Renal pelvis (tissue), 4 donors: ENCODE data around the gene TM9SF4. TPM values are rescaled to one million over a fixed set of nuclear protein-coding genes. Genes with fewer than 3 reads are reported as not detected.
"Not testable (repeated sequence)": the region's sequence is repeated elsewhere in the genome, so short reads cannot be mapped to it uniquely, and the experiment has no call there.

Source experiments
- DNase-seq: peaks from one replicate; pipeline ENCODE4 v3.0.0-alpha.2; 2013
- polyA plus RNA-seq, 3 donors: library from polyadenylated mRNA; unstranded; fragments of 120-200 nt; gene quantifications; one replicate each; pipeline ENCODE4 v1.2.1, GENCODE V29; 2013; ENCODE audit not compliant: insufficient read length in 3 of 3

The TM9SF4 gene
- polyA plus RNA-seq, 3 donors: 66.6 to 73.9 (median 71.9) TPM

DNA sequence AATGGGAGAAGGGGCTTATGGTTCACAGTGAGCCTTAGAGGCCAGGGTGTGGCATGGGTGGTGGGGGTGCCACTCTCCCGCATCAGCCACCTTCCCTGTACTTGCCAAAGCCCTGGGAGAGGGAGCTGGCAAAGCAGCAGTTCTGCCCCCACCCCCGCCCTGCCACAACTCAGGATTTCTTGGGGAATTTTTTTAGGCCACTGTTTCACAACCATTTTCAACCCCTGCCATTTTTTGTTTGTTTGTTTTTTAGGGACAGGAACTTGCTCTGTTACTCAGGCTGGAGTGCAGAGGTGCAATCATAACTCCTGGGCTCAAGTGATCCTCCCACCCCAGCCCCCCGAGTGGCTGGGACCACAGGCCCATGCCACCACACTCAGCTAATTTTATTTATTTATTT, 22.4 kb upstream of the TM9SF4 start:
- DNase-seq: no peak

DNA sequence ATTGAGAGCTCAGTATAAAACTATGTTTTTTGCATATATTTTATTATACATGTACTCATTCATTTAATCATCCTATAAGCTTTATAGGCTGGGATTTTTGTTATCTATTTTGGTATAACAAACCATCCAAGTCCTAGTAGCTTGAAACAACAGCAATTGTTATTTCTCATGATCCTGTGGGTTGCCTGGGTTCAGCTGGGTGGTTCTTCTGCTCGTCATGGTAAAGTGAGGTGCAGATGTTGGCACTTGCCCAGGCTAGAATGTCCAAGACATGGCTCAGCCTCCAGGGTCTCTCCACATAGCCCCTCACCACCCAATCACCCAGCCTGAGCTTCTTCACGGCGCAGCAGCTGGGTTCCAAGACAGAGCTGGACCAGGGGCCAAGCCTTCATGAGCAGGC, 20.8 kb upstream of the TM9SF4 start:
- no peak for DNase-seq

DNA sequence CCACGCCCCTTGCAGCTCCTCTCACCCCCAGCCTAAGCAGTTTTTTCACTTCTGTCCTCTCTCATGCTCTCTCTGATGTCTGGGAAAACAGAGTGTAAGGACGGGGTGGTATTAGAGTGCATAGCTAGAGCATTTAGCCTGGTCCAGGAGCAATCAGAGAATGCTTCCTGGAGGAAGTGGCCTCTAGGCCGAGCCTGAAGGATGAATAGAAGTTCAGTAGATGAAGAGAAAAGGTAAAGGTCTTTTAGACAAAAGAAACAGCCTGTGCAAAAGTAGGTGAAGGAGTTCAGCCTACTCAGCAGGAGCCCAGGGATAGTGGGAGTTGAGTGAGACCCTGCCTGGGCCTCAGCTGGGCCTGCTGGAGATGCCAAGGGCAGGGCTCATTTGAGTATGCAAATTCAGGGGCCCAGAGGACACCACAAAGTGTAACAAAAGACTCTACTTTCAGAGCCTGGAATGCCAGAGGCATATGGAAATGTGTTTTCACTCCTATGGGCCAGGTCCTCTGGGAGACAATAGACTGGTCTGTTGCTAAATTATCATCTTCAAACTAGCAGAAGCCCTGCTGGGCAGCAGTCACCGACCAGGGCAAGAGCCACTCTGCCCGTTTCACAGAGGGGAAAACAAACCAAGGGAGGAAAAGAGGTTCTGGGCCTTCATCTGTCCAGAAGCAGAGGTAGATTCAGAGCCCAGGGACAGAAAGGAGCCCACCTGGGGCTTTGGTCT, 19.7 kb upstream of the TM9SF4 start:
- DNase-seq: no peak

DNA sequence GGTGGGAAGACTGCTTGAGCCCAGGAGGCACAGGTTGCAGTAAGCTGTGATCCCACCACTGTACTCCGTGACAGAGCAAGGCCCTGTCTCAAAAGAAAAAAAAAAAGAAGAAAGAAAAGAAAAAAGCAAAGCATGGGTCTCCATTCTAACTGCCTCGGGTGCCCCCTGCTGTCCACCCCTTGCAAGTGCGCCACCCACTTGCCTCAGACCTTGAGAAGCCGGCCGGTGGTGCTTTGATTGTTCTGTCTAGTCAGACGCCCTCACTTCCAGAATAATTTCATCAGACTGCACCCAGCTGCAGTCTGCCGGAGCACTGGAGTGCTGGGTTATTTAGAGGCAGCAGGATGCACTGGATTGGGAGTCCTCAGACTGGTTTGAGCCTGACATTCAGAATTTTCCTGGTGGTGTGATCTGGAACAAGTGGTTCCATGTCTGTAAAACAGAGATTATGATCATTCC, 17.6 kb upstream of the TM9SF4 start:
- DNase-seq: peak; percentile 71

DNA sequence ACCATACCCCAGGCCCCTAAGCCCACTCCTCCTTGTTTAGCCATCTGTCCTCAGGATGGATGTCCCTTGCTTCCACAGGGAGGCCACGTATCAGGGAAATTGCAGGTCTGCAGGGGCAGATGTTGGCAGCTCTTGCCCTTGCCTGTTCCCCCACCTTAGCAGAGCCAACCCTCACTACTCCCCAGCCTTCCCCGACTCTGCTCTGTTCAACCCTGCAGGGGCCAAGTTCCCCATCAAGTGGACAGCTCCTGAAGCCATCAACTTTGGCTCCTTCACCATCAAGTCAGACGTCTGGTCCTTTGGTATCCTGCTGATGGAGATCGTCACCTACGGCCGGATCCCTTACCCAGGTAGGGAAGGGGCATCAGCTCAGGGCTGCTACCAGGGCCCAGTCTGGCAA, 10.7 kb upstream of the TM9SF4 start:
- DNase-seq: no peak

DNA sequence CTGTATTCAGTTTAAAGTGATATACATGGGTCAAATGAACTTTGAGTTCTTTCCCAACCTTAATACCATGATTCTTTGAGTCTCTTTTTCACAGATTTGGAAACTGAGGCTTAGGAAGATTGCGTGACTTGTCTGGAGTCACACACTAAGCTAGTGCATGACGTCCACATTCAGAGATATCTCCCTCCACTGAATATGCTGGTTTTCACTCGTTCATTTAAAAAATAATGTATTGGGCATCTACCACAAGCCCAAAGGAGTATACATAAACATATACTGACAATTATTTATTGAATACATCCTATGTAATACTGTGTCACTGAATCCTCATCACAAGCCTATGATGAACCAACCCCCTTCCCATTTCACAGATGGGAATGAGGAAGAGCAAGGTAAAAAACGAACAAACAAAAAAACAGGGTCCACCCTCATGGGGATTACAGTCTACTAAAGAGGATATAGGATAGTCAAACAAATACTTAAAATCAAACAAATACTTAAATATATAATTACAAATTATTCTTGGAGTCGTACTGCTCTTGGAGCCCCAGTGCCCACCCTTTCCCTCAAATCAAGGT, 611 bp upstream of the TM9SF4 start:
- DNase-seq: no peak

DNA sequence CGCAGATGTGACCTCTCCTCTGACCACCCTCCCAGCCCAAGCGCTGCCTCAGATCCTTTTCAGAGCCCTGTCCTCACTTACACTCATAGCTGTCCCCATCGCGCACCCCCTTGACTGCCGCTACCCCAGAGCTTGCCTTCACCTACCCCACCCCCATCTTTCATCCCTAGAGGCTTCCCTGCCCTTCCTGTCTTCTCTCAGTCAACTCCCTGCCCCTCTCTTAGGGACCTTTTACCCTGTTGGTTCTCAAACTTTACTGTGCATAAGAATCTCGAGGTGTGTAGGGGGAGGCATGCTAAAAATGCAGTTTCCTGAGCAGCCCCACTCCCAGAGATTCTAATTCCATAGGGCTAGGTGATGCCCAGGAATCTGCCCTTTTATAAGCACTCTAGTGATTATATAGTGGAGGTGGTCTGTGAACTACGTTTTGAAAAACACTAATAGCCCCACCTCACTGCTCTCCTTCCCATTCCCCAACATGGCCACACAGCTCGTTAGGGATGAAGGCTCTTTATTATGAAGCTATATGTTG, 725 bp downstream of the TM9SF4 start:
- no peak for DNase-seq

DNA sequence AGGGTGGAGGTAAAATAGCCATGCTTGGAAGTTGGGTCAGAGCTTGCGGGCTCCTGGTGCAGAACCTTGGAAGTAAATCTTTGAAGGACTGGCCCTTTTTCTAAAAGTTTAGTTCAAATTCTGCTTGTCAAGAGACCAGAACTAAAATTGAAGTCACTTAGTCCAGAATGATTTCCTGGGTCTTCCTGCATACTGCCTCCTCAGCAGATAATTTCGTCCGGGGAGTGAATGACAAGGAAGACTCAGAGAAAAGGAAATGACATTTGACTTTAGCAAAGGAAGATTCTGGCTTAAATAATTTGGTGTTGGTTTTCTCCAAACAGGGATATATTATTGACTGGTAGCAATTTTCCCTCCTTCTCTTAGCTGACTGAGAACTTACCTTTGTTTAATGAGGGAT, 1.2 kb downstream of the TM9SF4 start:
- no peak for DNase-seq

DNA sequence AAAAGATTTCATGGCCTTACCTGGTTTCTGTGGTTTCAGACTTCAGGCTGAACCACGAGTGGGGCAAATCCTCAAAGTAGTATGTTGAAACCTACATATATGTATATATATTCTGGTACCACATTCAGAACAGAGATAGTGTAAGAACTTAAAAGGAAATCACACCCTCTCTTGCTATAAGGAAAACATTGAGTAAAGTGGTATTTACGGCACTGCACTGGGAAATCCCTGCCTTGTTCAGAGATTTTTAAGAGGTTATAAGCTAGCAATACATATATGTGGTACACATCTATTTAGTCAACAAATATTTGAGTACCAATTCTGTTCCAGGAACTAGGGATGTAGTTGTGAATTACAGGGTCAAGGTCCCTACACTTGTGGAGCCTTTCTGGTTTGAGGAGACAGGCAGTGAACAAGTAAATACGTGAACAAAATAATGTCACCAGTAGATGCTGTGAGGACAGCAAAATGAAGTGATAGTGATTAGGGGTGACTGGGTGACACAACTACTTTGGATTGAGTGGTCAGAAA, 1.7 kb downstream of the TM9SF4 start:
- no peak for DNase-seq

DNA sequence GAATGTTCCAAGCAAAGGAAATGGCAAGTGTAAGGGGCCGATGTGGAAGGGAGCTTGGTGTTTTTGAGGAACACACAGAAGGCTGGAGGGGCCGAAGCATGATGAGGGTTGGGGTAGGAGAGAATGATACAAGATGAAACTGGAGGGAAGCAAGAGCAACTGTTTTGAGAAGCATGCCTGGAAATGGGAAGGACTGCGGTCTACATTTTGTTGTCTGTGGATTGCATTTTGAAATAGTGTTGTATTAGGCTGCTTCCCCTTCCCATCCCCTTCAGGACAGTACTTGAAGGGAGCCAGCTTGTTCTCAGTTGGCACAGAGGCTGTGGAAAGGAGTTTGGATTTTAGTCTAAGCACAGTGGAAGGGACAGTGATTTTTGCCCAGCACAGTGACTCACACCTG, 2.2 kb downstream of the TM9SF4 start:
- DNase-seq: no peak

DNA sequence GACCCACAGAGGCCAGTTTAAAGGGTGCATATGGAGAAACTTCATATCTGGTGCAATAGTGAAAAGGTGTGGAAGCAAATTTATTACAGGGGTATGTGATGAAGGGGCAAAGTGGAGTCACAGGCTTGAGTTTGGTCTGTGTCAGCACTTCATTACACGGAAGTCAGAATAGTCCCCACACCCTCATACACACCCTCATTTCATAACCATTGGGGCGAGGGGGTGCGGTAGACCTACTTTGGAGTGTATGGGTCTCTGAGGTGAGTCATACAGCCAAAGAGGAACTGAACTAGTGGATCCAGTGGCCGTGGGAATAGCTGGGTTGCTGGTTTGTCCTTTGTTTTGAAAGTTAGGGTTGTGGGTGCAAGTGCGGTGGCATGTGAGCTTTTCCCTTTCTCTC, 3.3 kb downstream of the TM9SF4 start:
- DNase-seq: no peak

DNA sequence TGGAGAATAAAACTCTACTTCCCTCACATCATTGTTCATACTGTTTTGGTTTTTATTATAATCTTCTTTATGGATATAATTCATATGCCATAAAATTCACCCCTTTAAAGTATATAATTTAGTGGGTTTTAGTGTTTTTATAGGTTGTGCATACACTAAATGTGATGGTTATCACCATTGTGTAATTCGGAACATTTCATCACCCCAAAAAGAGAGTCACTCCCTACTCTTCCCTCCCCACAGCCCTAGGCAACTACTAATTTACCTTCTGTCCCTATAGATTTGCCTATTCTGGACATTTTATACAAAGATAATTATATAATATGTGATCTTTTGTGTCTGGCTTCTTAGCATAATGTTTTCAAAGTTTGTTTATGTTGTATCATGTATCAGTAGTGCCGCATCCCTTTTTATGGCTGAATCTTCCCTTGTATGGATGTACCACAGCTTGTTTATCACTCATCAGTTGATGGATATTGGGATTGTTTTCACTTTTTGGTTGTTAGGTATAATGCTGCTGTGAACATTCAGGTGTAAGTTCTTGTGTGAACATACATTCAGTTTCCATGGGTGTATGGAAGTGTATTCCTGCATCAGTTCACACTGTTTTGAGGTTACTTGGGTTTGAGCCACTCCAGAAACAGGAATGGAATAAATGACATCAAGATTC, 4.2 kb downstream of the TM9SF4 start:
- DNase-seq: no peak

DNA sequence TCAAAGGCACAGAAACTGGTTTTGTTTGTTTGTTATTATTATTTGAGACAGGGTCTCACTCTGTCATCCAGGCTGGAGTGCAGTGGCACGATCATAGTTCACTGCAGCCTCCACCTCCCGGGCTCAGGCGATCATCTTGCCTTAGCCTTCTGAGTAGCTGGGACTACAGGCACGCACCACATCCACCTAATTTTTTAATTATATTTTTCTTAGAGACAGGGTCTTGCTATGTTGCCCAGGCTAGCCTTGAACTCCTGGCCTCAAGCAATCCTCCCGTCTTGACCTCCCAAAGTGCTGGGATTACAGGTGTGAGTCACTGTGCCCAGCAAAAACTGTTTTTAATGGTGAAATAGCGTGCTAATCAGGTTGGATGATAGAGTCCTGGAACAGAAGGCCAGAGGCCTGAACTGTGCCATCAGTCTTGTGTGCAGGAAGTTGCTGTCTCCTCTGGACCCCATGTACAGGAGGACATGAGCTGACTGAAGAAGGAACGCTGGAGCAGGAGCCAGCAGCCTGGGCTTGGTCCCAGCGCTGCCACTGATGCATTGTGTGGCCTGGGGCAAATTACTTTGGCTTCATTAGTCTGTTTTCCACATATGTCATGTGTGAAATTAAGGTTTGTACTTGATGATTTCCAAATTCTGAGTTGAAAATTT, 4.9 kb downstream of the TM9SF4 start:
- no peak for DNase-seq

DNA sequence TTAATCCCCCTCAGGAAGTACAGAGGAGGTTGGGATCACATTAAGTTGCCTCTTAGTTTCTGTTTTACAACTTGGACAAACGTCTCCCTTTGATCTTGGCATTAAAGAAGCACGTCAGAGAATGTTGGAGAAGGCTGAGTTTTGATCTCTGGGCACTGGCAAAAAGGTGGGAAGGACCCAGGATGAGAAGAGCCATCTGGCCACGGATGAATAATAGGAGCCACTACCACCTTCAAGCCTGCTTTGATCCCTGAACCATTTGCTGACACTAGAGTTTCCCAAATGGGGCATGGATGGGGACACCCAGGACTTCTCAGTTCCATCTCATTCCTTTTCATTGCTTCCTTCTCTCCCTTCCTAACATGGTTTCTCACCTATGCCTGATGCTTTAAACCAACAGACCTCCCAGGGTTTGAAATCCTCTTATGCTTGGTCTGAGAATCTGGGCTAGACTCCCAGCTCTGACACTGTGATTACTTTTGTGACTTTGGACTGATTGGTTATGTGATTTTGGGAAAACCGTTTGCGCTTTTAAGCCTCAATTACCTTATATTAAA, 5.8 kb downstream of the TM9SF4 start:
- peak; percentile 60 for DNase-seq

DNA sequence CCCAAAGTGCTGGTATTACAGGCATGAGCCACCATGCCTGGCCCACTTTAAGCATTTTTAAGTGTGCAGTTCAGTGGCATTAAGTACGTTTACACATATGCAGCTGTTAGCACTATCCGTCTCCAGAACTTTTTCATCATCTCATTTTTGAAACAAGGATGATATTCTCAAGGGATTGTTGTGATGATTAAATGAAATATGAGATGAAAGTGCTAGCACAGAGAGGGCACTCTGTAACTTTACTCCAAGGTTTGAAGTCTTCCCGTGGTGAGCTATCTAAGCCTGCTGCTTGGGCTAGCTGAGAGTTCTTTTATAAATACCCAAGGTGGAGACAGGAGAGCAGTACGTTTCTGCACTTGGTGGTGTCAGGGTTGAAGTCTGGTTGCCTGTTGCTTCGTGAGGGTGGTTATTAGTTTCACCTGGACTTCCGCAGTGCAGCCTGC, 6.6 kb downstream of the TM9SF4 start:
- no peak for DNase-seq

DNA sequence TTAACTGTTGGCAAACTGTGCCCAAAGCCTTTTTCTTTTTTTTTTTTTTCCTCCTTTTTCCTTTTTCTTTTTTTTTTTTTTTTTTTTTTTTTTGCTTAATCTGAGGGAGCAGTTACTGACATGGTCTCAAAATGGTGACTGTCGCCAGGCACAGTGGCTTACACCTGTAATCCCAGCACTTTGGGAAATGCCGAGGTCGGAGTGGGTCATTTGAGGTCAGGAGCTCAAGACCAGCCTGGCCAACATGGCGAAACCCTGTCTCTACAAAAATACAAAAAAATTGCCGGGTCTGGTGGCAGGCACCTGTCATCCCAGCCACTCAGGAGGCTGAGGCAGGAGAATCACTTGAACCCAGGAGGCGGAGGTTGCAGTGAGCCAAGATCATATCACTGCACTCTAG, 7.3 kb downstream of the TM9SF4 start:
- DNase-seq: not testable (repeated sequence)

DNA sequence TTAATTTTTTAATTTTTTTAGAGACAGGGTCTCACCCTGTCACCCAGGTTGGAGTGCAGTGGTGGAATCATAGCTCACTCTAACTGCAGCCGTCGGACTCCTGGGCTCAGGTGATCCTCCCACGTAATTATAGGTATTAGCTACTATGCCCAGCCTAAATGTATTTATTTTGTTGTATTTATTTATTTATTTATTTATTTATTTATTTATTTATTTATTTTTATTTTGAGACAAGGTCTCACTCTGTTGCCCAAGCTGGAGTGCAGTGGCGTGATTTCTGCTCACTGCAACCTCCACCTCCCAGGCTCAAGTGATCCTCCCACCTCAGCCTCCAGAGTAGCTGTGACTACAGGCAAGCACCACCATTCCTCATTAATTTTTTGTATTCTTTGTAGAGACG, 8.9 kb downstream of the TM9SF4 start:
- DNase-seq: not testable (repeated sequence)

DNA sequence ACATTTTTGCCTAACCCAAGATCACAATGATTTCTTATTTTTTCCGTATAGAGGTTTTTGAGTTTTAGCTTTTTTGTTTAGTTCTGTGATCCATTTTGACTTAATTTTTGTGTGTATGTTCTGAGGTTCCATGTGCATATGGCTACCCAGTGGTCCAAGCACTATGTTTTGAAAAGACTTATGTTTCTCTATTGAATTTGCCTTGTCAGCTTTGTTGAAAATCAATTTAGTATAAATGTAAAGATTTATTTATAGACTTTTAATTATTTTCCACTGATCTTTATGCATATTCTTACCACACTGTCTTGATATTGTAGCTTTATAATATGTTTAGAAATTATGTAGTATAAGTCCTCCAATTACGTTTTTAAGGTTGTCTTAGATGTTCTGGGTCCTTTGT, 10.2 kb downstream of the TM9SF4 start:
- DNase-seq: no peak

DNA sequence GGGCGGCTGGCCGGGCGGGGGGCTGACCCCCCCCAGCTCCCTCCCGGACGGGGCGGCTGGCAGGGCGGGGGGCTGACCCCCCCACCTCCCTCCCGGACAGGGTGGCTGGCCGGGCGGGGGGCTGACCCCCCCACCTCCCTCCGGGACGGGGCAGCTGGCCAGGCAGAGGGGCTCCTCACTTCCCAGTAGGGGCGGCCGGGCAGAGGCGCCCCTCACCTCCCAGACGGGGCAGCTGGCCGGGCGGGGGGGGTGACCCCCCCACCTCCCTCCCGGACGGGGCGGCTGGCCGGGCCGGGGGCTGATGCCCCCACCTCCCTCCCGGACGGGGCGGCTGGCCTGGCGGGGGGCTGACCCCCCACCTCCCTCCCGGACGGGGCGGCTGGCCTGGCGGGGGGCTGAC, 12.4 kb downstream of the TM9SF4 start:
- DNase-seq: not testable (repeated sequence)

DNA sequence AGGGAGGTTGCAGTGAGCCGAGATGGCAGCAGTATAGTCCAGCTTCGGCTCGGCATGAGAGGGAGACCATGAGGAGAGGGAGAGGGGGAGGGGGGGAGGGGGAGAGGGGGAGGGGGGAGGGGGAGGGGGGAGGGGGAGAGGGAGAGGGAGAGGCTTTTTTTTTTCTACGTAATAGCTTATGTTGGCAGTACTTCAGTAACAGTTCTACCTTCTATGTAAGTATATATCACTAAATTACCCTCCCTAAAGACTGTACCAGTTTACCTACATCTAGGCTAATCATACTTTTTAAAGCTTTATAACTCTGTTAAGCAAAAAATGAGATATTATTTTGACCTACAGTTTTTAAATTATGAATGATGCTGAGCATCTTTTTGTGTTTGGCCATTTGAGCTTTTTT, 13.6 kb downstream of the TM9SF4 start:
- no peak for DNase-seq

DNA sequence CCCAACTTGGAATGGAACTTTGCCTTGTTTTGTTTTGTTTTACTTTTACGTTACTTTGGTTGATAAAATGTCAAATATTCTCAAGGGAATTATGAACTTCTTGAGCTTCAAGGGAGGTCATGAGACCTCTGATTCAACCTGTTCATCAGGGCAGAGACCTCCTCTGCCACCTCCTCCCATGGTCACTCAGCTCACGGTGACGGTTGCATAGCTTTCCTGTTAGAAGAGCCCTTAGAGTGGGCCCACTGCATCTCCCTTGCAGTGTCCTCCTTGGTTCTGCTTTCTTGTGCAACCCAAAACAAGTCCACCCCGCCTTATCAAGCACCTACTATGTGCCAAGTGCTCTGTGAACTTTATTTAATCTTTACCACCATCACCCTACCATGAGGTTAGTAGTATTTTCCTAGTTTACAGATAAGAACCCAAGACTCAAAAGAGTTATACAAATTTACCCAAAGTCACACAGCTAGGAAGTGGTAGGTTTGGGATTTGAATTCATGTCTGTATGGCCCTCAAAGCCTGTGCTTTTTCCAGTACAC, 15.5 kb downstream of the TM9SF4 start:
- no peak for DNase-seq

DNA sequence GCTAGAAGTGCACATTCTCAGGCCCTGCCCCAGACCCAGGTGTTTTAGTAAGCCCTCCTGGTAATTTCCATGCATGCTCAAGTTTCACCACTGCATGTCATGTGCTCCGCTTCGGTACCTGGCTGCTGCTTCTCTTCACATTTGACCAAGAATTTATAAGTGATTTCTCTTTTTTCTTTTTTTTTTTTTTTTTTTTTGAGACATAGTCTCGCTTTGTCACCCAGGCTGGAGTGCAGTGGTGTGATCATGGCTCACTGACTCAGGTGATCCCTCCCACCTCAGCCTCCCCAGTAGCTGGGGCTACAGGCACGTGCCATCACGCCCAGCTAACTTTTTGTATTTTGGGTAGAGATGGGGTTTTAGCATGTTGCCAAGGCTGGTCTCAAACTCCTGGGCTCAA, 16.0 kb downstream of the TM9SF4 start:
- peak; percentile 35 for DNase-seq
